Trophoblast cell (in vitro differentiated cells and primary cell): Measurements from ENCODE around the gene CLCN2.
"Not testable (repeated sequence)": the region's sequence is repeated elsewhere in the genome, so short reads cannot be mapped to it uniquely, and the experiment has no call there.

Experiments
- DNase-seq, 2 donors: peaks; one replicate each; pipeline ENCODE4 v3.0.0-alpha.2; 2016
- H2AFZ ChIP-seq: 2 replicates; pipeline ENCODE4 v1.6.1; 2013; ENCODE audit warnings: low read length, moderate library complexity, mild to moderate bottlenecking; ENCODE audit not compliant: insufficient read depth, poor library complexity
- H2AK5ac ChIP-seq: 2 replicates; pipeline ENCODE4 v1.6.1; 2013; ENCODE audit warnings: mild to moderate bottlenecking, low read length
- H2BK120ac ChIP-seq: 2 replicates; pipeline ENCODE4 v1.6.1; 2013; ENCODE audit warnings: low read length, mild to moderate bottlenecking, moderate library complexity; ENCODE audit not compliant: insufficient read depth, poor library complexity
- H2BK12ac ChIP-seq: 2 replicates; pipeline ENCODE4 v1.6.1; 2013; ENCODE audit warnings: mild to moderate bottlenecking, low read length, moderate library complexity
- H2BK5ac ChIP-seq: 2 replicates; pipeline ENCODE4 v1.6.1; 2013; ENCODE audit warnings: low read length, low read depth, moderate library complexity, mild to moderate bottlenecking; ENCODE audit not compliant: poor library complexity
- H3K14ac ChIP-seq: 2 replicates; pipeline ENCODE4 v1.6.1; 2013; ENCODE audit warnings: mild to moderate bottlenecking, low read length
- H3K18ac ChIP-seq: 2 replicates; pipeline ENCODE4 v1.6.1; 2013; ENCODE audit warnings: mild to moderate bottlenecking, low read length
- H3K23ac ChIP-seq: 2 replicates; pipeline ENCODE4 v1.6.1; 2013; ENCODE audit warnings: low read length
- H3K27ac ChIP-seq: 2 replicates; pipeline ENCODE4 v1.5.1; 2013; ENCODE audit warnings: low read depth, mild to moderate bottlenecking, inconsistent platforms, low read length, moderate library complexity
- H3K27me3 ChIP-seq: 2 replicates; pipeline ENCODE4 v1.6.1; 2013; ENCODE audit warnings: inconsistent platforms, mild to moderate bottlenecking, low read length, moderate library complexity; ENCODE audit not compliant: insufficient read depth
- H3K36me3 ChIP-seq, 2 experiments: 1 replicate in 1 of 2; 2 replicates in 1 of 2; pipeline ENCODE4 v1.6.1; 2013; ENCODE audit warnings: low read length in 2 of 2, mild to moderate bottlenecking in 2 of 2, moderate library complexity in 1 of 2; ENCODE audit not compliant: insufficient read depth in 2 of 2, control insufficient read depth in 1 of 2
- H3K4ac ChIP-seq: 2 replicates; pipeline ENCODE4 v1.6.1; 2013; ENCODE audit warnings: low read depth, mild to moderate bottlenecking, low read length, moderate library complexity
- H3K4me1 ChIP-seq, 2 experiments: 1 replicate in 1 of 2; 2 replicates in 1 of 2; pipeline ENCODE4 v1.6.1; 2013; ENCODE audit warnings: low read length in 2 of 2, mild to moderate bottlenecking in 2 of 2, moderate library complexity in 1 of 2; ENCODE audit not compliant: insufficient read depth in 2 of 2, control insufficient read depth in 1 of 2
- H3K4me2 ChIP-seq: 2 replicates; pipeline ENCODE4 v1.6.1; 2013; ENCODE audit warnings: inconsistent platforms, mild to moderate bottlenecking, low read length, moderate library complexity
- H3K4me3 ChIP-seq: 2 replicates; pipeline ENCODE4 v1.5.1; 2013; ENCODE audit warnings: mild to moderate bottlenecking, low read depth, low read length, inconsistent platforms
- H3K79me1 ChIP-seq: one replicate; pipeline ENCODE4 v1.6.1; 2013; ENCODE audit warnings: low read length
- H3K79me2 ChIP-seq: 2 replicates; pipeline ENCODE4 v1.6.1; 2013; ENCODE audit warnings: low read length, mild to moderate bottlenecking; ENCODE audit not compliant: control insufficient read depth, insufficient read depth, poor library complexity
- H3K9ac ChIP-seq: 2 replicates; pipeline ENCODE4 v1.6.1; 2013; ENCODE audit warnings: mild to moderate bottlenecking, low read length
- H3K9me3 ChIP-seq: 2 replicates; pipeline ENCODE4 v1.6.1; 2013; ENCODE audit warnings: low read depth, mild to moderate bottlenecking, control low read depth, inconsistent platforms, low read length; ENCODE audit not compliant: insufficient read depth
- H4K12ac ChIP-seq: 2 replicates; pipeline ENCODE4 v1.6.1; 2013; ENCODE audit warnings: low read depth, mild to moderate bottlenecking, low read length, moderate library complexity
- H4K8ac ChIP-seq: 2 replicates; pipeline ENCODE4 v1.6.1; 2013; ENCODE audit warnings: low read depth, mild to moderate bottlenecking, low read length, moderate library complexity
- H4K91ac ChIP-seq: one replicate; pipeline ENCODE4 v1.6.1; 2013; ENCODE audit warnings: low read depth, mild to moderate bottlenecking, low read length, moderate library complexity
- WGBS: extraction: QIAGEN DNeasy Blood & Tissue Kit; methylation state at CpG from one replicate; pipeline ENCODE4 v1.1.7; 2013; ENCODE audit warnings: missing lambda C conversion rate; ENCODE audit not compliant: insufficient read length, insufficient coverage; ENCODE audit errors: extremely low coverage; 5-methylcytosine and 5-hydroxymethylcytosine counted together

The CLCN2 gene

DNA sequence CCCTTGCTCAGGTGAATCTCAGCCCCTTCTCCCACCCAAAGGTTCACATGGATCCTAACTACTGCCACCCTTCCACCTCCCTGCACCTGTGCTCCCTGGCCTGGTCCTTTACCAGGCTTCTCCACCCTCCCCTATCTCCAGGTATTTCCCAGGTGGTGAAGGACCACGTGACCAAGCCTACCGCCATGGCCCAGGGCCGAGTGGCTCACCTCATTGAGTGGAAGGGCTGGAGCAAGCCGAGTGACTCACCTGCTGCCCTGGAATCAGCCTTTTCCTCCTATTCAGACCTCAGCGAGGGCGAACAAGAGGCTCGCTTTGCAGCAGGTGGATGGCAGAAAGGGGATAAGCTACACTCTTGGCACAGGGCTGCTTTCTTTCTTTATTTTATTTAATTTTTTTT lies 19.5 kb downstream of the CLCN2 start:
- peaks cover 1% of the 10 kb centered on the region for H3K79me2 ChIP-seq
- WGBS, result no CpG with 5 or more reads among the region's 7 CpGs
- H3K4me3 ChIP-seq, result no peak overlapping the region
- H3K27me3 ChIP-seq, result no peaks in the 10 kb centered on the region
- no peak overlapping the region for H3K27ac ChIP-seq
- no peaks in the 10 kb centered on the region for H3K9me3 ChIP-seq
- no peaks in the 10 kb centered on the region for H3K79me1 ChIP-seq
- H2AK5ac ChIP-seq, result no peak overlapping the region
- H3K4me2 ChIP-seq, result no peak overlapping the region
- DNase-seq, result peak; percentile 68 to 78
- no peak overlapping the region for H3K4ac ChIP-seq
- H3K9ac ChIP-seq, result no peak overlapping the region
- no peak overlapping the region for H4K12ac ChIP-seq
- no peak overlapping the region for H4K91ac ChIP-seq
- peaks cover 3 to 4% of the 10 kb centered on the region in 2 experiments for H3K4me1 ChIP-seq
- no peak overlapping the region for H2BK5ac ChIP-seq
- no peak overlapping the region for H2BK12ac ChIP-seq
- no peak overlapping the region for H3K23ac ChIP-seq
- peaks cover 21 to 28% of the 10 kb centered on the region in 2 experiments for H3K36me3 ChIP-seq
- H3K14ac ChIP-seq, result no peak overlapping the region
- no peak overlapping the region for H3K18ac ChIP-seq
- H2BK120ac ChIP-seq, result no peak overlapping the region
- H2AFZ ChIP-seq, result no peak overlapping the region
- no peak overlapping the region for H4K8ac ChIP-seq

DNA sequence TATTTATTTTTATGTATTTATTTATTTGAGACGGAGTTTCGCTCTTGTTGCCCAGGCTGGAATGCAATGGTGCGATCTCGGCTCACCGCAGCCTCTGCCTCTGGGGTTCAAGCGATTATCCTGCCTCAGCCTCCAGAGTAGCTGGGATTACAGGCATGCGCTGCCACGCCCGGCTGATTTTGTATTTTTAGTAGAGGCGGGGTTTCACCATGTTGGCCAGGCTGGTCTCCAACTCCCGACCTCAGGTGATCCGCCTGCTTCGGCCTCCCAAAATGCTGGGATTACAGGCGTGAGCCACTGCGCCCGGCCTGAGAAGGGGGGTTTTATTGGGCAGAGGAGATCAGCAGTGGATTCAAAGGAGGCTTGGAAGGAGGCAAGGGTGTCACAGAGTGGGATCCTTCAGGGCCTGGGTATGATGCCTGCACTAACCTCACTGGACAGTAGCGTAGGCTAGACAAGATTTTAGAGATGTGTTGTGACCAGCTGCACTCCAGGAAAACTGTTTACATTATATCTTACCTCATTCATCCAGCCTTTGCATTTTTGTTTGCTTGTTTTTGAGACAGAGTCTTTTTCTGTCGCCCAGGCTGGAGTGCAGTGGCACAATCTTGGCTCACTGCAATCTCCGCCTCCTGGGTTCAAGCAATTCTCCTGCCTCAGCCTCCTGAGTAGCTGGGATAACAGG lies 21.8 kb downstream of the CLCN2 start:
- 100% methylated on average over 2 of the region's 19 CpGs for WGBS
- not testable (repeated sequence) for H3K4ac ChIP-seq, H3K27me3 ChIP-seq, H4K91ac ChIP-seq, H2AFZ ChIP-seq, H2BK120ac ChIP-seq, H4K8ac ChIP-seq, H3K27ac ChIP-seq, H2BK12ac ChIP-seq, H3K9ac ChIP-seq, H4K12ac ChIP-seq, H3K9me3 ChIP-seq, H3K4me2 ChIP-seq, H3K14ac ChIP-seq, H3K18ac ChIP-seq, DNase-seq, H2AK5ac ChIP-seq, H2BK5ac ChIP-seq, H3K23ac ChIP-seq, H3K79me2 ChIP-seq, H3K4me3 ChIP-seq
- H3K79me1 ChIP-seq, result peaks cover 11% of the 10 kb centered on the region
- peaks cover 11 to 15% of the 10 kb centered on the region in 2 experiments for H3K4me1 ChIP-seq
- H3K36me3 ChIP-seq, result peaks cover 21 to 28% of the 10 kb centered on the region in 2 experiments

DNA sequence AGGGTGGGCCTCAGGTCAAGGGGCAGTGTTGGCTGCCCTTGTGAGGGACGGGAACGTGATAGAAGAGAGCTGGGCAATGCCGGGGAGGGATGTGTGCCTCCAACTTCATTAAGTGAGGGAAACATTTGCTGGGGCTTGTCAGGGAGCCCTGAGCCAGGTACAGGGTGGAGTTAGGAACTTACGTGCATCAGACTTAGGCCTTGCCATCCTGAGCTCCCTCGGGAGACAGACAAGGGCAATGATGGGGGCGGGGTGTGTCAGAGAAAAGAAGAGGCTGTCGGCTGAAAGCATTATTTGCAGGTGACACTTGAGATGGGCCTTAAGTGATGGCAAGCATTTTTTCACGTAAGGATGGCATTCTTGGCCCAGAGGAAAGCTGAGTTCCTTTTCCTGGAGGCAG lies 22.4 kb downstream of the CLCN2 start:
- Histone ChIP-seq H3K4ac (no peak overlapping the region), H2BK120ac (no peak overlapping the region), H2BK5ac (no peak overlapping the region), H3K18ac (no peak overlapping the region), H4K91ac (no peak overlapping the region), H4K8ac (no peak overlapping the region), H3K14ac (no peak overlapping the region), H3K4me1 (peaks cover 12 to 18% of the 10 kb centered on the region in 2 experiments), H3K79me2 (peaks cover 9% of the 10 kb centered on the region), H3K9me3 (peaks cover 3% of the 10 kb centered on the region), H3K4me2 (no peak overlapping the region), H3K27ac (no peak overlapping the region), H4K12ac (no peak overlapping the region), H3K27me3 (no peaks in the 10 kb centered on the region), H3K79me1 (peaks cover 11% of the 10 kb centered on the region), H3K36me3 (peaks cover 18 to 28% of the 10 kb centered on the region in 2 experiments), H3K9ac (no peak overlapping the region), H2AK5ac (no peak overlapping the region), H3K23ac (no peak overlapping the region), H2AFZ (no peak overlapping the region), H2BK12ac (no peak overlapping the region), H3K4me3 (no peak overlapping the region)
- no CpG with 5 or more reads among the region's 8 CpGs for WGBS
- DNase-seq, result no peak

DNA sequence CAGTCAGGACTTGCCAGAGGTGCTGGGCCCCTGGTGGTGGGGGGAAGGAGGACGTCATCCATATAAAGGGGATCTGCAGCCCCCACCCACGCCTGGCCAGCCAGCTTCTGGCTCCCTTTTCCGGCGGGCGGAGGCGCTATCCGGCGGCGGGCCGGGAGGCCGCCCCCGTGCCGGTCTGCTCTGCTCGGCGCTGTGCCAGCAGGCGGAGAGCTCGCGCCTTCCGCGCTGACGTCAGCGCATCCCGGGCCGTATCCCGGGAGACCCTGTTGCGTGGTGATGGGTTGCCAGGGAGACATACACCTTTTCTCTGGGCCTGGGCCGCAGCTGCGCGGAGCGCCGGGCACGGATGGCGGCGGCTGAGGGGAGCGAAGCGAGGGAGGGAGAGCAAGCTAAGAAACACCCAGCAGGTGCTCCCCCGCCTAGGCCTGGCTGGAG lies 22.9 kb downstream of the CLCN2 start:
- H4K8ac ChIP-seq, result no peak overlapping the region
- no CpG with 5 or more reads among the region's 37 CpGs for WGBS

More for the DNA sequence above, 22.9 kb downstream of the CLCN2 start:
- Histone ChIP-seq H4K12ac (no peak overlapping the region), H3K4me2 (no peak overlapping the region), H3K27ac (no peak overlapping the region), H3K4ac (peak overlapping the region; percentile 2), H3K79me1 (peaks cover 13% of the 10 kb centered on the region), H4K91ac (no peak overlapping the region), H3K18ac (no peak overlapping the region), H2AFZ (no peak overlapping the region), H3K14ac (no peak overlapping the region), H2BK12ac (no peak overlapping the region), H2AK5ac (no peak overlapping the region), H3K79me2 (peaks cover 9% of the 10 kb centered on the region), H3K23ac (no peak overlapping the region), H3K36me3 (peaks cover 22 to 30% of the 10 kb centered on the region in 2 experiments), H3K9me3 (peaks cover 3% of the 10 kb centered on the region), H3K27me3 (no peaks in the 10 kb centered on the region), H2BK5ac (no peak overlapping the region), H3K4me3 (no peak overlapping the region), H2BK120ac (no peak overlapping the region), H3K4me1 (peaks cover 14 to 21% of the 10 kb centered on the region in 2 experiments), H3K9ac (no peak overlapping the region)
- no peak for DNase-seq
